ENCODE measurements around the gene OR7C1. TPM values are rescaled to one million over a fixed set of nuclear protein-coding genes. Genes with fewer than 3 reads are reported as not detected.
"Not testable (repeated sequence)": the region's sequence is repeated elsewhere in the genome, so short reads cannot be mapped to it uniquely, and the experiment has no call there.

OR7C1 gene
- total RNA-seq, 2 donors from 2014 or later: not detected

GRCh38 chr19:14795078-14795721 lies 39.8 kb downstream of the OR7C1 start:
- H3K4me3 ChIP-seq: no peak overlapping the region
- intact Hi-C loops (cut with DNase I): no loop called here
- ATAC-seq (no peak), DNase-seq (no peak)
- H3K4me1 ChIP-seq: no peaks in the 10 kb centered on the region
- H3K27ac ChIP-seq: no peak overlapping the region
- H3K27me3 ChIP-seq: no peaks in the 10 kb centered on the region
- WGBS, 2 donors: 59 to 63% methylated on average over 4 to 5 of the region's 5 CpGs
- no peaks in the 10 kb centered on the region for H3K9me3 ChIP-seq
- TF ChIP-seq POLR2A (IDR thresholded peaks at IDR 0.05) (no peak), CTCF (IDR thresholded peaks at IDR 0.05) (no peak)
- H3K36me3 ChIP-seq (replicated peaks in 1 of 2; ENCODE audit: insufficient read depth in 1 of 2, low read depth in 2 of 2): no peaks in the 10 kb centered on the region

GRCh38 chr19:14792250-14792649 lies 42.7 kb downstream of the OR7C1 start:
- H3K27ac ChIP-seq; H3K36me3 ChIP-seq (replicated peaks in 1 of 2; ENCODE audit: insufficient read depth in 1 of 2, low read depth in 2 of 2); H3K9me3 ChIP-seq; H3K4me1 ChIP-seq; ATAC-seq; H3K27me3 ChIP-seq; intact Hi-C loops (cut with DNase I); H3K4me3 ChIP-seq; DNase-seq: not testable (repeated sequence)
- WGBS, 2 donors: 64 to 73% methylated on average over 6 of the region's 6 CpGs

- intact Hi-C loops (cut with DNase I): no loop called here
- H3K27me3 ChIP-seq: no peaks in the 10 kb centered on the region
- H3K27ac ChIP-seq: no peak overlapping the region
- no peak overlapping the region for H3K4me3 ChIP-seq
- no peaks in the 10 kb centered on the region for H3K9me3 ChIP-seq
- no peaks in the 10 kb centered on the region for H3K4me1 ChIP-seq
- ATAC-seq: no peak
- 13 to 20% methylated on average over 18 of the region's 18 CpGs for WGBS, 2 donors
- H3K36me3 ChIP-seq (replicated peaks in 1 of 2; ENCODE audit: insufficient read depth in 1 of 2, low read depth in 2 of 2): no peaks in the 10 kb centered on the region
- no peak for DNase-seq
- peak in 6 of 7 experiments; percentile 16 to 47 (median 31) for TF ChIP-seq CTCF (IDR thresholded peaks at IDR 0.05)
- TF ChIP-seq POLR2A (IDR thresholded peaks at IDR 0.05): no peak
Measured at GRCh38 chr19:14786421-14786851, 48.5 kb downstream of the OR7C1 start.

- H3K36me3 ChIP-seq (replicated peaks in 1 of 2; ENCODE audit: insufficient read depth in 1 of 2, low read depth in 2 of 2); H3K4me1 ChIP-seq; H3K4me3 ChIP-seq; H3K27me3 ChIP-seq; H3K9me3 ChIP-seq; intact Hi-C loops (cut with DNase I); ATAC-seq: not testable (repeated sequence)
- peak overlapping the region in 1 of 4 donors; percentile 57 for H3K27ac ChIP-seq
- DNase-seq: peak in 1 of 4 donors; percentile 71
- 41 to 52% methylated on average over 9 of the region's 11 CpGs for WGBS, 2 donors
Measured at GRCh38 chr19:14785102-14785793, 49.7 kb downstream of the OR7C1 start.

- ATAC-seq; H3K9me3 ChIP-seq; H3K4me3 ChIP-seq; intact Hi-C loops (cut with DNase I); H3K4me1 ChIP-seq; H3K36me3 ChIP-seq (replicated peaks in 1 of 2; ENCODE audit: insufficient read depth in 1 of 2, low read depth in 2 of 2); H3K27me3 ChIP-seq: not testable (repeated sequence)
- H3K27ac ChIP-seq: peak overlapping the region in 1 of 4 donors; percentile 57
- WGBS, 2 donors: 48 to 49% methylated on average over 9 of the region's 10 CpGs
- peak; percentile 10 to 80 (median 17) for DNase-seq
Measured at GRCh38 chr19:14784730-14785101, 50.3 kb downstream of the OR7C1 start.

GRCh38 chr19:14783410-14783998 lies 51.5 kb downstream of the OR7C1 start:
- H3K4me1 ChIP-seq; ATAC-seq; H3K4me3 ChIP-seq; H3K27me3 ChIP-seq; intact Hi-C loops (cut with DNase I); H3K36me3 ChIP-seq (replicated peaks in 1 of 2; ENCODE audit: insufficient read depth in 1 of 2, low read depth in 2 of 2); H3K9me3 ChIP-seq: not testable (repeated sequence)
- DNase-seq: peak in 1 of 4 donors; percentile 31
- peak overlapping the region in 1 of 4 donors; percentile 57 for H3K27ac ChIP-seq
- WGBS, 2 donors: 38 to 48% methylated on average over 8 of the region's 8 CpGs
